Kidney (tissue), 14 donors: ENCODE measurements around the gene LRP6. TPM values are rescaled to one million over a fixed set of nuclear protein-coding genes. Genes with fewer than 3 reads are reported as not detected.
A peak's percentile ranks its signal among the peaks of the same experiment; 100 is the strongest.

Source experiments
- DNase-seq, 5 donors: peaks; one replicate each; pipeline ENCODE4 v3.0.0-alpha.2; 2013 to 2020
- FAIRE-seq: peaks from 2 replicates; lab custom pipeline; 2012; peaks lifted over from hg19 to GRCh38; lab: Jason Lieb, UNC
- H3K27ac ChIP-seq, 2 donors: one replicate each; pipeline ENCODE4 v1.7.0; 2013; ENCODE audit warnings: low read depth in 2 of 2, low read length in 2 of 2, inconsistent platforms in 1 of 2
- H3K27me3 ChIP-seq: one replicate; pipeline ENCODE4 v1.7.1; 2013; ENCODE audit warnings: low read length, inconsistent platforms; ENCODE audit not compliant: control insufficient read depth, insufficient read depth
- H3K36me3 ChIP-seq, 3 donors: one replicate each; pipeline versions ENCODE4 v1.7.0 to v1.7.1; 2013; ENCODE audit warnings: low read length in 3 of 3, control low read depth in 1 of 3, inconsistent platforms in 1 of 3; ENCODE audit not compliant: insufficient read depth in 3 of 3, control insufficient read depth in 2 of 3
- H3K4me1 ChIP-seq, 3 donors: one replicate each; pipeline versions ENCODE4 v1.7.0 to v1.7.1; 2013; ENCODE audit warnings: low read length in 3 of 3, inconsistent platforms in 1 of 3, low read depth in 1 of 3; ENCODE audit not compliant: control insufficient read depth in 2 of 3, insufficient read depth in 2 of 3
- H3K4me3 ChIP-seq, 3 donors: one replicate each; pipeline versions ENCODE4 v1.7.0 to v1.8.1; 2013; ENCODE audit warnings: low read length in 3 of 3, control low read depth in 1 of 3, inconsistent platforms in 1 of 3
- H3K9ac ChIP-seq, 3 donors: one replicate each; pipeline versions ENCODE4 v1.7.0 to v1.7.1; 2013; ENCODE audit warnings: low read length in 3 of 3, control low read depth in 1 of 3, inconsistent platforms in 1 of 3
- H3K9me3 ChIP-seq, 3 donors: one replicate each; pipeline versions ENCODE4 v1.7.0 to v1.7.1; 2013; ENCODE audit warnings: low read length in 3 of 3, control low read depth in 1 of 3, inconsistent platforms in 1 of 3; ENCODE audit not compliant: control insufficient read depth in 2 of 3, insufficient read depth in 1 of 3
- intact Hi-C: fragments of 100-400 bp; cut with DNase I; formaldehyde crosslinking; loops from one replicate; pipeline ENCODE4 v1.11.1; 2022
- polyA plus RNA-seq: library from polyadenylated mRNA; stranded (reverse); fragments of 350-450 nt; fragmentation: Illumina TruSeq; extraction: RNeasy Lipid Tissue Mini Kit (QIAGEN cat#74804); gene quantifications from one replicate; pipeline ENCODE4 v1.2.3, GENCODE V29; 2014; ENCODE audit warnings: low read depth, low replicate concordance; ENCODE audit not compliant: insufficient read depth
- total RNA-seq: library from RNA; stranded (reverse); fragmentation: NEBNext Ultra II Directional; extraction: Animal tissue kit (Norgen Biotek cat#: 25700); gene quantifications from one replicate; pipeline ENCODE4 v1.2.1, GENCODE V29; 2021
- TF ChIP-seq, protein P1 (sequence below): IDR thresholded peaks from 3 replicates; pipeline ENCODE4 v1.5.1; 2012; ENCODE audit warnings: mild to moderate bottlenecking, moderate library complexity, borderline replicate concordance; ENCODE audit not compliant: insufficient read depth; ENCODE audit errors: extremely low read depth
- donor health status: control.
- donor health status: control.
- donor health status: control.
- donor health status: control.
- donor health status: control.
- donor health status: DM: yes; HTN: yes; CAD: no.
- donor health status: Normal renal cell carcinoma (clear cell type).

LRP6 gene
- total and polyA plus RNA-seq, 2 donors from 2014 or later, result 7.5 to 44.1 TPM

DNA sequence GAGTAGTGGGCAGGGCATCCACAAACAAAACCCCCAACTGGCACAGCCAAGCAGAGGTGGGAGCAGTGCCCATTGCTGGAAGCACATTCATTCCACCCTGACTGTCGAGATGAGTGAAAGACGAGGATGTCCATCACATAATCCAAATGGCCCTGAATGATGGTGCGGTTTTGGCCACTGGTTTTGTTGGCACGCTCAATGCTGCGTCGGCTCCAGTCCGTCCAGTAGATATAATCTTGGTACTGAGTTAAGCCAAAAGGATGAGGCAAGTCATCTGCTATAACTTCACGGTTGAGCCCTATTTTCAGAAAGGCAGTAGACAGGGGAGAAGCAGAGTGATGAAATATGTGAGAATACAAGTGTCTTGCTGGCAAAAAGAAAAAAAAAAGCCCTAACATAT lies 108.0 kb downstream of the LRP6 start:
- intact Hi-C loops, result no loop called here
- Histone ChIP-seq H3K27ac (no peak overlapping the region), H3K9me3 (no peaks in the 10 kb centered on the region), H3K4me1 (peaks cover 0 to 4% (median 0%) of the 10 kb centered on the region in 3 donors), H3K9ac (no peak overlapping the region), H3K4me3 (no peak overlapping the region), H3K36me3 (peaks cover 6 to 24% (median 10%) of the 10 kb centered on the region in 3 donors), H3K27me3 (no peaks in the 10 kb centered on the region)
- TF ChIP-seq, protein P1, sequence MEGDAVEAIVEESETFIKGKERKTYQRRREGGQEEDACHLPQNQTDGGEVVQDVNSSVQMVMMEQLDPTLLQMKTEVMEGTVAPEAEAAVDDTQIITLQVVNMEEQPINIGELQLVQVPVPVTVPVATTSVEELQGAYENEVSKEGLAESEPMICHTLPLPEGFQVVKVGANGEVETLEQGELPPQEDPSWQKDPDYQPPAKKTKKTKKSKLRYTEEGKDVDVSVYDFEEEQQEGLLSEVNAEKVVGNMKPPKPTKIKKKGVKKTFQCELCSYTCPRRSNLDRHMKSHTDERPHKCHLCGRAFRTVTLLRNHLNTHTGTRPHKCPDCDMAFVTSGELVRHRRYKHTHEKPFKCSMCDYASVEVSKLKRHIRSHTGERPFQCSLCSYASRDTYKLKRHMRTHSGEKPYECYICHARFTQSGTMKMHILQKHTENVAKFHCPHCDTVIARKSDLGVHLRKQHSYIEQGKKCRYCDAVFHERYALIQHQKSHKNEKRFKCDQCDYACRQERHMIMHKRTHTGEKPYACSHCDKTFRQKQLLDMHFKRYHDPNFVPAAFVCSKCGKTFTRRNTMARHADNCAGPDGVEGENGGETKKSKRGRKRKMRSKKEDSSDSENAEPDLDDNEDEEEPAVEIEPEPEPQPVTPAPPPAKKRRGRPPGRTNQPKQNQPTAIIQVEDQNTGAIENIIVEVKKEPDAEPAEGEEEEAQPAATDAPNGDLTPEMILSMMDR, result no peak
- FAIRE-seq (no peak), DNase-seq (no peak)

DNA sequence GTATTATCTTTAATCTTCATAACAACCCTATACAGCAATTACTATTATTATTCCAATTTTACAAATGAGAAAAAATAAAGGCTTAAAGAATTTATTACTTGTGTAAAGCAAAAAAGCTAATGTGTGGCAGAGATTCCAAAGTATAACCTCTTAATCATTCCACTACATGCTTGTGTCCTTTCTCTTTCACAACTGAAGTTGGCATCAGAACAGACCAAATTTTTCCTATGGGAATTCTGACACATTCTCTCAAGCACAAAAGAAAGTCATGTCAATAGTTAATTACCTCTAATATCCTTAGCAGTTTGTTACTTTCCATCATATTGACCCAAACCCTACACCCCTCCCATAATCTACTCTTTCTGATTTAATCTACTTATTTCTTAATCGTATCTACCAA lies 109.4 kb downstream of the LRP6 start:
- Histone ChIP-seq H3K9me3 (no peaks in the 10 kb centered on the region), H3K4me1 (peaks cover 0 to 4% (median 0%) of the 10 kb centered on the region in 3 donors), H3K9ac (no peak overlapping the region), H3K27ac (no peak overlapping the region), H3K4me3 (no peak overlapping the region), H3K36me3 (peaks cover 6 to 24% (median 10%) of the 10 kb centered on the region in 3 donors), H3K27me3 (no peaks in the 10 kb centered on the region)
- intact Hi-C loops, result no loop called here
- FAIRE-seq, result no peak
- TF ChIP-seq, protein P1, result no peak
- DNase-seq, result no peak

DNA sequence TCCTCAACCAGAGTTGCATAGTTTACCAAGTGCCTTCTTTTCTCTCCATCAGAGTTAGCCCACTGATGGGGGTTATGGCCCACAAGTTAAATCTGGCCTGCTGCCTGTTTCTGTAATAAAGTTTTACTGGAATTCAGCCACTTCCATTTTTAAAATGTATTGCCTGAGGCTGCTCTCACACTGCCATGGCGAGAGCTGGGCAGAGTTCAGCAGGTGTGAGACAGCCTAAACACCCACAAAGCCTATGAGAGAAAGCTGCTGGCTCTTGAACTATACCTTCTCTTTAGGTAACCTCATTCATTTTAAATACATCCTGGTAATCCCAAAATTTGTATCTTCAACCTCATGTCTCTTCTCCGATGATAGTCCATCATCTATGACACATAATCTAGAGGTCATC lies 110.0 kb downstream of the LRP6 start:
- Histone ChIP-seq H3K27ac (no peak overlapping the region), H3K9me3 (no peaks in the 10 kb centered on the region)
- FAIRE-seq, result no peak

More for the DNA sequence above, 110.0 kb downstream of the LRP6 start:
- intact Hi-C loops, result no loop called here
- peaks cover 0 to 4% (median 0%) of the 10 kb centered on the region in 3 donors for H3K4me1 ChIP-seq
- TF ChIP-seq, protein P1, result no peak
- H3K36me3 ChIP-seq, result peaks cover 6 to 19% (median 8%) of the 10 kb centered on the region in 3 donors
- no peaks in the 10 kb centered on the region for H3K27me3 ChIP-seq
- H3K9ac ChIP-seq, result no peak overlapping the region
- DNase-seq, result peak in 2 of 5 donors; percentile 16 to 22
- H3K4me3 ChIP-seq, result no peak overlapping the region
